Measurements from ENCODE around the gene CHEK1.
A peak's percentile ranks its signal among the peaks of the same experiment; 100 is the strongest.
"Not testable (repeated sequence)": the region's sequence is repeated elsewhere in the genome, so short reads cannot be mapped to it uniquely, and the experiment has no call there.

The CHEK1 gene

DNA sequence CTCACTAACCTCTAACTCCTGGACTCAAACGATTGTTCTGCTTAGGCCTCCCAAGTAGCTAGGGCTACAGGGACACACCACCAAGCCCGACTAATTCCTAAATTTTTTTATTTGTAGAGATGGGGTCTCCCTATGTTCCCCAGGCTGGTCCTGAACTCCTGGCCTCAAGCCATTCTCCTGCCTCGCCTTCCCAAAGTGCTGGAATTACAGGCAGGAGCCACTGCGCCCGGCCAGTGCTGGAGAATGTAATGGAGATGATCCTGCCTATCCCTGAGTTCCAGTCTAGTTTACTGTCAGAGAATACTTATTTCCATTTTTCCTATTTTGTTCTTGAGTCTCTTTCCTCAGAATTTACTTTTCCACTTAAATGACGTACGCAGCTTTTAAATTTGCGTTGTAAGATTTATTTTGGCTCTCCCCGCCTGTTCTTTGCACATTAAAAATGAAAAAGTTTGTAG, at the start of gene CHEK1:
CHEK1 (plus strand) TSS at position 408 of the 458 bp plus-strand sequence. CDS start 1,606 bp downstream, outside the sequence.
- Histone ChIP-seq H3K4me1 (ENCODE audit: control insufficient read depth in 1 of 2, insufficient read depth in 2 of 2, low read length in 2 of 2) (peaks cover 9 to 16% of the 10 kb centered on the region in 2 donors), H3K27me3 (ENCODE audit: low read depth, low read length) (no peaks in the 10 kb centered on the region), H3K36me3 (ENCODE audit: control insufficient read depth in 1 of 2, insufficient read depth in 2 of 2, low read length in 2 of 2) (peaks cover 18 to 19% of the 10 kb centered on the region in 2 donors), H3K4me3 (ENCODE audit: low read depth in 1 of 2, low read length in 2 of 2) (peak within 1 kb of the TSS; percentile 91 to 96), H3K9me3 (ENCODE audit: control insufficient read depth in 1 of 2, low read length in 2 of 2) (no peaks in the 10 kb centered on the region), H3K27ac (ENCODE audit: low read length) (peak within 1 kb of the TSS; percentile 95)

GRCh38 chr11:125577181-125577580, 47.8 kb upstream of the CHEK1 start:
- not testable (repeated sequence) for H3K4me3 ChIP-seq (ENCODE audit: low read depth in 1 of 2, low read length in 2 of 2); H3K9me3 ChIP-seq (ENCODE audit: control insufficient read depth in 1 of 2, low read length in 2 of 2); H3K27ac ChIP-seq (ENCODE audit: low read length); H3K27me3 ChIP-seq (ENCODE audit: low read depth, low read length); H3K4me1 ChIP-seq (ENCODE audit: control insufficient read depth in 1 of 2, insufficient read depth in 2 of 2, low read length in 2 of 2)
- H3K36me3 ChIP-seq (ENCODE audit: control insufficient read depth in 1 of 2, insufficient read depth in 2 of 2, low read length in 2 of 2) = peaks cover 57 to 83% of the 10 kb centered on the region in 2 donors

DNA sequence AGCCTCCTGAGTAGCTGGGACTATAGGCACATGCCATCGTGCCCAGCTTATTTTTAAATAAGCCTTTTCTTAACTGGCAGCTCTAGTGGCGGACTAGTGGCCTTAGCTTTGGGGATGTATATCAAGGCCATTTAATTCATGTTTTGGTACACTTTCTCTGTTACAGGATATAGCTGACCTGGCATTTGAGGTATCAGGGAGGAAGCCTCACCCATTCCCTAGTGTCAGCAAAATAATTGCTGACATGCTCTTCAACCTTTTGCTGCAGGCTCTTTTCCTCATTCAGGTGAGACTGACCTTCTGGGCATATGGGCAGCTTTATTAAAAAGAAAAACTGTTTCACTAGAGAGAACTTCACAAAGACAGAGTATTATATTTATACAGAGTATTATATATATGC, 46.2 kb upstream of the CHEK1 start:
- Histone ChIP-seq H3K9me3 (ENCODE audit: control insufficient read depth in 1 of 2, low read length in 2 of 2) (no peaks in the 10 kb centered on the region), H3K4me3 (ENCODE audit: low read depth in 1 of 2, low read length in 2 of 2) (no peak overlapping the region), H3K27me3 (ENCODE audit: low read depth, low read length) (no peaks in the 10 kb centered on the region), H3K36me3 (ENCODE audit: control insufficient read depth in 1 of 2, insufficient read depth in 2 of 2, low read length in 2 of 2) (peaks cover 63 to 89% of the 10 kb centered on the region in 2 donors), H3K4me1 (ENCODE audit: control insufficient read depth in 1 of 2, insufficient read depth in 2 of 2, low read length in 2 of 2) (no peaks in the 10 kb centered on the region), H3K27ac (ENCODE audit: low read length) (no peak overlapping the region)

DNA sequence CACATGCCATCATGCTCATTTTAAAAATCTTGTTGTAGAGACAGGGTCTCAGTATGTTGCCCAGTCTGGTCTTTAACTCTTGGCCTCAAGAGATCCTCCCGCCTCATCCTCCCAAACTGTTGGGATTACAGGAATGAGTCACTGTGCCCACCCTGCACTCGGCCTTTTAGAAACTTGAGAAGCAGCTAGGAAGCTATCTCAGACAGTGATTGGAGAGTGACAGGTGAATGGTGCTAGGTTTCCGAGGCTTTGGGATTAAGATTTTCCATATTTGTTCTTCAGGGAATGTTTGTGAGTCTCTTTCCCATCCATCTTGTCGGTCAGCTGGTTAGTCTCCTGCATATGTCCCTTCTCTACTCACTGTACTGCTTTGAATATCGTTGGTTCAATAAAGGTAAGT, 45.2 kb upstream of the CHEK1 start:
- Histone ChIP-seq H3K4me3 (ENCODE audit: low read depth in 1 of 2, low read length in 2 of 2) (no peak overlapping the region), H3K4me1 (ENCODE audit: control insufficient read depth in 1 of 2, insufficient read depth in 2 of 2, low read length in 2 of 2) (no peaks in the 10 kb centered on the region), H3K9me3 (ENCODE audit: control insufficient read depth in 1 of 2, low read length in 2 of 2) (no peaks in the 10 kb centered on the region), H3K36me3 (ENCODE audit: control insufficient read depth in 1 of 2, insufficient read depth in 2 of 2, low read length in 2 of 2) (peaks cover 63 to 86% of the 10 kb centered on the region in 2 donors), H3K27ac (ENCODE audit: low read length) (no peak overlapping the region), H3K27me3 (ENCODE audit: low read depth, low read length) (no peaks in the 10 kb centered on the region)

DNA sequence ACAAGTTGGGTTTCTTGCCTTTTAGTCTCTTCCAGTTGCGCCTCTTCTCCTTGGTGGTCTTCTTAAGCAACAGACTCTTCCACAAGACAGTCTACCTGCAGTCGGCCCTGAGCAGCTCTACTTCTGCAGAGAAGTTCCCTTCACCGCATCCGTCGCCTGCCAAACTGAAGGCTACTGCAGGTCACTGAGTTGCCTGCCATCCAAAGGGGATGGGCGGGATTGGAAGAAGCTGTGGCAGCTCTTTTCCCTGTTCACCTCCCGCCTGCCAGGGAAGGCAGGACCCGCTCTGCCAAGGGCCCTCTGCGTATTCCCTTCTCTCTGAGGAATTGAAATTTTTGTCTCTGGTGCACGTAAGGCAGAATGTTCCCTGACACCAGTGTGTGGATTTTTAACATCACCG, 41.5 kb upstream of the CHEK1 start:
- no peaks in the 10 kb centered on the region for H3K4me1 ChIP-seq (ENCODE audit: control insufficient read depth in 1 of 2, insufficient read depth in 2 of 2, low read length in 2 of 2)
- H3K27ac ChIP-seq (ENCODE audit: low read length) = no peak overlapping the region
- H3K27me3 ChIP-seq (ENCODE audit: low read depth, low read length) = no peaks in the 10 kb centered on the region
- no peaks in the 10 kb centered on the region for H3K9me3 ChIP-seq (ENCODE audit: control insufficient read depth in 1 of 2, low read length in 2 of 2)
- no peak overlapping the region for H3K4me3 ChIP-seq (ENCODE audit: low read depth in 1 of 2, low read length in 2 of 2)
- H3K36me3 ChIP-seq (ENCODE audit: control insufficient read depth in 1 of 2, insufficient read depth in 2 of 2, low read length in 2 of 2) = peaks cover 38 to 55% of the 10 kb centered on the region in 2 donors

- H3K27ac ChIP-seq (ENCODE audit: low read length) = no peak overlapping the region
- peaks cover 24 to 36% of the 10 kb centered on the region in 2 donors for H3K36me3 ChIP-seq (ENCODE audit: control insufficient read depth in 1 of 2, insufficient read depth in 2 of 2, low read length in 2 of 2)
- no peaks in the 10 kb centered on the region for H3K27me3 ChIP-seq (ENCODE audit: low read depth, low read length)
- H3K4me3 ChIP-seq (ENCODE audit: low read depth in 1 of 2, low read length in 2 of 2) = no peak overlapping the region
- H3K4me1 ChIP-seq (ENCODE audit: control insufficient read depth in 1 of 2, insufficient read depth in 2 of 2, low read length in 2 of 2) = no peaks in the 10 kb centered on the region
- H3K9me3 ChIP-seq (ENCODE audit: control insufficient read depth in 1 of 2, low read length in 2 of 2) = no peaks in the 10 kb centered on the region
Observed at GRCh38 chr11:125585487-125585886, 39.5 kb upstream of the CHEK1 start.

DNA sequence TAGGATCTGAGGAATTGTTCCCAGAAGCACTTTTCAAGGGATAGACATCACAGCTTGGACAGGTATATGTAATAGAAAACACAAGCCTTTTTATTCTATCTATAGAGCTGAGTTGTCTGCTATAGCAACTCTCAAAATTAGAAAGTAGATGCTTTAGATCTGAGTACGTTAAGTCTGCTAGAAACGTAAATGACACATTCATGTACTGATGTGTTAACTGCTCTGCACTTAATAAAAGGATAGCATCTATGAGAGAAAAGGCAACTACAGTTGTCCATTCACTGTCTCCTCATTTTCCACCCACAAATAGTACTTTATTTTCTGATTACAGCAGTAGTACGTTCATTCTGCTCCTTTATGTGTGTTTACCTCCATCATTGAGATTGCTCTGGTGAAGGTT, 38.3 kb upstream of the CHEK1 start:
- Histone ChIP-seq H3K27ac (ENCODE audit: low read length) (no peak overlapping the region), H3K4me3 (ENCODE audit: low read depth in 1 of 2, low read length in 2 of 2) (no peak overlapping the region), H3K27me3 (ENCODE audit: low read depth, low read length) (no peaks in the 10 kb centered on the region), H3K4me1 (ENCODE audit: control insufficient read depth in 1 of 2, insufficient read depth in 2 of 2, low read length in 2 of 2) (no peaks in the 10 kb centered on the region), H3K36me3 (ENCODE audit: control insufficient read depth in 1 of 2, insufficient read depth in 2 of 2, low read length in 2 of 2) (peaks cover 19 to 28% of the 10 kb centered on the region in 2 donors), H3K9me3 (ENCODE audit: control insufficient read depth in 1 of 2, low read length in 2 of 2) (no peaks in the 10 kb centered on the region)

DNA sequence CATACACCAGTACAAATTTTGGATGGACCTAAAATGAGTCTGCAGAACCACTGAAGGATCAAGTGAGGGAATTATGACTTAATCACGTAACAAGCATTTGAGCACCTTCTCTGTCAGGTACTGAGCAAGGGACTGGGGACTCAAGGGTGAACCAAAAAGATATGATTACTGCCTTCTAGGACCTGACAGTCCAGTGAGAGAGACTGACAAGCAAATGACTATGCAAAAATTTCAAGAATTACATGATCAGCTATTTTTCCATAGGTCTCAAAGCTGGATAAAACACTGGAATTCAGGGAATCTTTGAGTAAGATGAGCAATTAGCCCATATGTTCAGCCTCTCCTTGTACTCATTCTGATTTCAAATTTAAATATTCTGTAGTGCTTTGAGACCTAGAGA, 37.5 kb upstream of the CHEK1 start:
- Histone ChIP-seq H3K27me3 (ENCODE audit: low read depth, low read length) (no peaks in the 10 kb centered on the region), H3K36me3 (ENCODE audit: control insufficient read depth in 1 of 2, insufficient read depth in 2 of 2, low read length in 2 of 2) (peaks cover 14 to 28% of the 10 kb centered on the region in 2 donors), H3K4me3 (ENCODE audit: low read depth in 1 of 2, low read length in 2 of 2) (no peak overlapping the region), H3K27ac (ENCODE audit: low read length) (no peak overlapping the region), H3K9me3 (ENCODE audit: control insufficient read depth in 1 of 2, low read length in 2 of 2) (no peaks in the 10 kb centered on the region), H3K4me1 (ENCODE audit: control insufficient read depth in 1 of 2, insufficient read depth in 2 of 2, low read length in 2 of 2) (no peaks in the 10 kb centered on the region)

GRCh38 chr11:125588505-125588904, 36.5 kb upstream of the CHEK1 start:
- Histone ChIP-seq H3K27me3 (ENCODE audit: low read depth, low read length) (no peaks in the 10 kb centered on the region), H3K27ac (ENCODE audit: low read length) (no peak overlapping the region), H3K4me3 (ENCODE audit: low read depth in 1 of 2, low read length in 2 of 2) (no peak overlapping the region), H3K9me3 (ENCODE audit: control insufficient read depth in 1 of 2, low read length in 2 of 2) (no peaks in the 10 kb centered on the region), H3K4me1 (ENCODE audit: control insufficient read depth in 1 of 2, insufficient read depth in 2 of 2, low read length in 2 of 2) (peaks cover 0 to 3% of the 10 kb centered on the region in 2 donors), H3K36me3 (ENCODE audit: control insufficient read depth in 1 of 2, insufficient read depth in 2 of 2, low read length in 2 of 2) (peaks cover 11 to 21% of the 10 kb centered on the region in 2 donors)

DNA sequence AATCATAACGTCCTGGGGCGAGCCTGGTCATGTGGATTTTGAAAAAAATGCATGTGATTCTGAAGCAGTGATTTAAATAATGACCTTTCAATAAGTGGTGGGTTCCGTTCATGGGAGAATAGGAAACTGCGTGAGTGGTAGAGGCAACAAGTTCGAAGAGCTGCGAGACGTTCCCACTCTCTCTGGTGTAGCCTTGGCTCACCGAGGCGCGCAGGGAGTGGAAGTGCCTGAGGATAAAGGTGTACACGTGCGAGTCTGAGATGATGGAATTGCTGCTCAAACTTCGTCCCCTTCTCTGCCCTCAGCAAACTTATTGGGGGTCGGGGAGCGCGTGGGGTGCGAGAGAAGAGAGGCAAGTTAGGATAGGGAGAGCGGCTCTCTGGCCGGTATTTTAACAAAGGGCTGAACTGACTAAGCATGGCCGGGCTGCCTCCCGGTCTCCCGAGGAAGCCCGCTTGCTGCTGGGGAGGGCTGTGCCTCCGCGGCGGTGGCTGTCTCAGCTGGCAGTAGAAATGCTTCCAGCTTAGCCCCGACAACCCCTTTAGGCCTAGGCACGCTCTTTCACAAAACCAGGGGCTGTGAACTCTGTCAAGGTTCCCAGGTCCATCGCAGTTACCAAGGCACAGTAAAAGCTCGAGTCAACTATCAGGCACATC, 33.2 kb upstream of the CHEK1 start:
- no peaks in the 10 kb centered on the region for H3K9me3 ChIP-seq (ENCODE audit: control insufficient read depth in 1 of 2, low read length in 2 of 2)
- H3K27me3 ChIP-seq (ENCODE audit: low read depth, low read length) = no peaks in the 10 kb centered on the region
- peak overlapping the region; percentile 99 for H3K27ac ChIP-seq (ENCODE audit: low read length)
- peaks cover 0 to 11% of the 10 kb centered on the region in 2 donors for H3K36me3 ChIP-seq (ENCODE audit: control insufficient read depth in 1 of 2, insufficient read depth in 2 of 2, low read length in 2 of 2)
- H3K4me3 ChIP-seq (ENCODE audit: low read depth in 1 of 2, low read length in 2 of 2) = peak overlapping the region; percentile 83 to 99
- peaks cover 0 to 20% of the 10 kb centered on the region in 2 donors for H3K4me1 ChIP-seq (ENCODE audit: control insufficient read depth in 1 of 2, insufficient read depth in 2 of 2, low read length in 2 of 2)

DNA sequence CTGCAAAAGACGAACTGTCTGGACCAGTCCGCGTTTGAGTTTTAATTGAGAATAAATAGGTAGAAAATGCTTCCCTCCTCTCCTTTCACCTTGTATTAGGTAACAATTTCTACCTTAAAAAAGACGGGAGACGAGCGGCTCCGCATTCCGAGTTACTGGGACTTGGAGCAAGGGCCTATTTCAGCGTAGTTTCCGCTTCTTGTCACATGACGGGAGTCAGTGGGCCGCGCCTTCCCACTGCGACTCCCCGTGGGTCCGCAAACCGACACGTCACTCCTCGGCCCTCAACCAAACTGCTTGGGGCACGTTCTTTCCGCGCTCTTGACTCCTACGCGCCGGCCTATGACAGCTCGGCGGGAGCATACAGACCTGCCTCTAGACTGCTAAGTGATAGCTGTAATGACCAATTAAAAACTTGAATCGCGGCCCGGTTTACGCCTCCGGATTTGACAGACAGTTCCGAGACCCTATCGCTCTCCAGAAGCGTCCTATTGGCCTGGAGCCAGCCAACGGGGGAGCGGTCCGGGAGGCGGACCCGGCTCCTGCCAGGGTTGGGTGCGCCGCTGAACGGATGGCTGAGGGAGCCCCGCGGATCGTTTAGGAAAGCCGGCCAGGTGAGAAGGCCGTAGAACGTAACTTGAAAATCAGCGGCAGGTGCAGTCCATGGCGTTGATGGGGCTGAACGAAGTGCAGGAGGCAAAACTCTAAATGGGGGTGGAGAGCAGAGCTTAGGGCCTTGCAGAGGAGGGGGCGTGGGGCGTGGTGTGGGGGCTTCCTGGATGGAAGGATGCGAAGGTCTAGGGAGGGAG, 32.5 kb upstream of the CHEK1 start, which contains the start of gene STT3A:
STT3A (plus strand) TSS at position 548 of the 809 bp plus-strand sequence. CDS start 3,064 bp downstream, outside the sequence.
- peak within 1 kb of the TSS; percentile 99 for H3K27ac ChIP-seq (ENCODE audit: low read length)
- H3K36me3 ChIP-seq (ENCODE audit: control insufficient read depth in 1 of 2, insufficient read depth in 2 of 2, low read length in 2 of 2) = peaks cover 0 to 16% of the 10 kb centered on the region in 2 donors
- peak within 1 kb of the TSS; percentile 95 to 99 for H3K4me3 ChIP-seq (ENCODE audit: low read depth in 1 of 2, low read length in 2 of 2)
- peaks cover 0 to 20% of the 10 kb centered on the region in 2 donors for H3K4me1 ChIP-seq (ENCODE audit: control insufficient read depth in 1 of 2, insufficient read depth in 2 of 2, low read length in 2 of 2)
- no peaks in the 10 kb centered on the region for H3K9me3 ChIP-seq (ENCODE audit: control insufficient read depth in 1 of 2, low read length in 2 of 2)
- H3K27me3 ChIP-seq (ENCODE audit: low read depth, low read length) = no peaks in the 10 kb centered on the region

Data from muscle layer of duodenum (tissue), 2 donors.